Esophagus squamous epithelium (tissue), 4 donors: ENCODE results near the gene MEIS1.

Experiments used
- CTCF ChIP-seq, 6 experiments: fragments of 450-650 bp in 4 of 6; fragments of 200-600 bp in 2 of 6; sonication (generic) in 2 of 6; IDR thresholded peaks; one replicate each; pipeline ENCODE4 v1.5.1; 2016 to 2019; ENCODE audit warnings: antibody characterized with exemption in 6 of 6, mild to moderate bottlenecking in 4 of 6, moderate library complexity in 4 of 6
- POLR2A ChIP-seq, 4 donors: fragments of 450-650 bp; IDR thresholded peaks; one replicate each; pipeline ENCODE4 v1.6.1; 2017; ENCODE audit warnings: antibody characterized with exemption in 4 of 4, mild to moderate bottlenecking in 4 of 4, moderate library complexity in 3 of 4

- no peak for TF ChIP-seq CTCF (IDR thresholded peaks at IDR 0.05)
- TF ChIP-seq POLR2A (IDR thresholded peaks at IDR 0.05), result no peak
Observed at GRCh38 chr2:66578054-66578686, 143.2 kb downstream of the MEIS1 start.
